Activated CD4-positive, alpha-beta T cell treated with anti-CD3 and anti-CD28 coated beads, Interleukin-2, Interleukin-4, amounts not matched to agents 100 ng/mL and 50 ng/mL, durations not matched to agents 16 hours and 8 hours (primary cell): ENCODE results near the gene USP11.

Experiments
- DNase-seq: peaks from one replicate; pipeline ENCODE4 v3.0.0-alpha.2; 2020; ENCODE audit warnings: low spot score

USP11 gene

GRCh38 chrX:47232803-47233332 is at the start of gene USP11:
TSS of gene USP11 (plus strand) at chrX:47233009. CDS start at chrX:47233044, 35 bp downstream.
- peak; percentile 28 for DNase-seq

- DNase-seq = no peak
These were observed 48.3 kb upstream of the USP11 start for GRCh38 chrX:47184486-47184885.

GRCh38 chrX:47185241-47185640 is 47.6 kb upstream of the USP11 start:
- DNase-seq = no peak

GRCh38 chrX:47186096-47186740 is 46.6 kb upstream of the USP11 start:
- no peak for DNase-seq

GRCh38 chrX:47187106-47187677 is 45.6 kb upstream of the USP11 start:
- no peak for DNase-seq

GRCh38 chrX:47189906-47190305 is 42.9 kb upstream of the USP11 start:
- no peak for DNase-seq

GRCh38 chrX:47190445-47191269 is 42.2 kb upstream of the USP11 start:
- peak; percentile 90 for DNase-seq

GRCh38 chrX:47191331-47191730 is 41.5 kb upstream of the USP11 start:
- peak; percentile 40 for DNase-seq

- no peak for DNase-seq
These were observed 40.9 kb upstream of the USP11 start for GRCh38 chrX:47191806-47192401.

GRCh38 chrX:47193475-47194193 is 39.2 kb upstream of the USP11 start, which contains the start of gene UBA1:
TSS of gene UBA1 (plus strand) at chrX:47193829. CDS start at chrX:47198803, 4,974 bp downstream.
- DNase-seq = peak; percentile 98

GRCh38 chrX:47194194-47194787 is 38.5 kb upstream of the USP11 start:
- no peak for DNase-seq

- DNase-seq = no peak
These were observed 36.7 kb upstream of the USP11 start for GRCh38 chrX:47196098-47196497.

GRCh38 chrX:47197526-47197925 is 35.3 kb upstream of the USP11 start:
- no peak for DNase-seq

- no peak for DNase-seq
These were observed 34.7 kb upstream of the USP11 start for GRCh38 chrX:47198026-47198686.

GRCh38 chrX:47198687-47199080 is 34.1 kb upstream of the USP11 start:
- no peak for DNase-seq

GRCh38 chrX:47199286-47199685 is 33.5 kb upstream of the USP11 start:
- no peak for DNase-seq

- no peak for DNase-seq
These were observed 32.2 kb upstream of the USP11 start for GRCh38 chrX:47200385-47201150.

- DNase-seq = no peak
These were observed 31.4 kb upstream of the USP11 start for GRCh38 chrX:47201345-47201944.

- no peak for DNase-seq
These were observed 30.5 kb upstream of the USP11 start for GRCh38 chrX:47202316-47202715.

- no peak for DNase-seq
These were observed 29.9 kb upstream of the USP11 start for GRCh38 chrX:47202877-47203276.
